Cardiac fibroblast (primary cell): ENCODE results near the gene CD81.

Experiments used
- DNase-seq, 2 donors: peaks; one replicate each; pipeline versions ENCODE4 v3.0.0 to v3.0.0-alpha.2; 2010; ENCODE audit warnings: low read depth in 2 of 2
- H3K4me3 ChIP-seq, 2 donors: replicated peaks in 1 of 2; 1 replicate in 1 of 2; 2 replicates in 1 of 2; pipeline ENCODE4 v1.5.1; 2011; ENCODE audit warnings: low read depth in 2 of 2, low read length in 2 of 2, mild to moderate bottlenecking in 2 of 2, moderate library complexity in 1 of 2
- TF ChIP-seq, protein P1 (sequence below): IDR thresholded peaks from one replicate; pipeline ENCODE4 v1.5.1; 2011; ENCODE audit warnings: low read depth, mild to moderate bottlenecking, low read length, inconsistent platforms

Gene CD81

GRCh38 chr11:2434506-2435255 is 57.6 kb downstream of the CD81 start:
- DNase-seq: no peak
- TF ChIP-seq, protein P1, sequence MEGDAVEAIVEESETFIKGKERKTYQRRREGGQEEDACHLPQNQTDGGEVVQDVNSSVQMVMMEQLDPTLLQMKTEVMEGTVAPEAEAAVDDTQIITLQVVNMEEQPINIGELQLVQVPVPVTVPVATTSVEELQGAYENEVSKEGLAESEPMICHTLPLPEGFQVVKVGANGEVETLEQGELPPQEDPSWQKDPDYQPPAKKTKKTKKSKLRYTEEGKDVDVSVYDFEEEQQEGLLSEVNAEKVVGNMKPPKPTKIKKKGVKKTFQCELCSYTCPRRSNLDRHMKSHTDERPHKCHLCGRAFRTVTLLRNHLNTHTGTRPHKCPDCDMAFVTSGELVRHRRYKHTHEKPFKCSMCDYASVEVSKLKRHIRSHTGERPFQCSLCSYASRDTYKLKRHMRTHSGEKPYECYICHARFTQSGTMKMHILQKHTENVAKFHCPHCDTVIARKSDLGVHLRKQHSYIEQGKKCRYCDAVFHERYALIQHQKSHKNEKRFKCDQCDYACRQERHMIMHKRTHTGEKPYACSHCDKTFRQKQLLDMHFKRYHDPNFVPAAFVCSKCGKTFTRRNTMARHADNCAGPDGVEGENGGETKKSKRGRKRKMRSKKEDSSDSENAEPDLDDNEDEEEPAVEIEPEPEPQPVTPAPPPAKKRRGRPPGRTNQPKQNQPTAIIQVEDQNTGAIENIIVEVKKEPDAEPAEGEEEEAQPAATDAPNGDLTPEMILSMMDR: no peak
- H3K4me3 ChIP-seq: no peak overlapping the region

- DNase-seq: no peak
- TF ChIP-seq, protein P1: no peak
- no peak overlapping the region for H3K4me3 ChIP-seq
These were observed 58.3 kb downstream of the CD81 start for GRCh38 chr11:2435288-2436012.

DNA sequence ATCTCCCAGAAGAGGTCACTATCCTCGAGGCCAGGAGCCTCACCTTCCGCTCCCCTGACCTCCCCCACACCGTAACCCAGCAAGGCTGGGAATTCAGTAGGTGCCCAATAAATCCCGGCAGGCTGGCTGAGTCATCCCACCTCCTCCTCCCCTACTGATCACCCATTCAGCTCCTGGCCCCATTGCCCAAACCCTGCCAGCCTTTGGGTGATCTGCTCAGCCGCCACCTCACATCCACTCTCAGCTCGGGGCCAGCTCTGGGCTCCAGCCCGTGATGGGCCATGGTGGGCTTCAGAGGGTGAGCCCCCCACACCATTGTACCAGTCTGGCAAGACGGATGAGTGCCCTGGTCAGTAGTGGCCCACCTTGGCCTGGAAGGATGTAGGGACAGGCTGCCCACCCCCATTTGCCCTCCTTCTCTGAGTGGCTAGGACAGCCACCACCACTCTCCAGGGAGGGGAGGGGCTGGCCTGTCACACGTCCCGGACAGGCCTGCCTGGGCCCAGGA is 59.0 kb downstream of the CD81 start:
- H3K4me3 ChIP-seq: no peak overlapping the region
- TF ChIP-seq, protein P1: no peak
- no peak for DNase-seq

GRCh38 chr11:2436521-2437031 is 59.5 kb downstream of the CD81 start:
- no peak for DNase-seq
- TF ChIP-seq, protein P1: no peak
- H3K4me3 ChIP-seq: no peak overlapping the region

DNA sequence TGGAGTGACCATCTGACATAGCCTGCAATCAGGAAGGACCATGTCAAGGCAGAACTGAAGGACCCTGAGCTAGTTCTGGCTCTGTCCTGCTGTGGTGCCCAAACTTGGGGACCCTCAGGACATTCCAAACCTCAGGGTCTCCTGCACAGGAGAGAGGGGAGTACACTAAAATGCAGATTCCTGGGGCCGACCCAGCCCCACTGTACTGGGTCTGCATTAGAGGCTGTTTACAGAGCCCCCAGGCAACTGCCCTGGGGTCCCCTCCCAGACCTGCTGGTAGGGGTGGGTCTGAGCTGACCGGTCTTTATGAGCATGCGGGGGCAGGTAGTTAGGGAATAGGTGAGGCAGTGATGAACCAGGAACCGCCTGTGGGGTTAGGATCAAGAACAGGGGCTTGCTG is 60.4 kb downstream of the CD81 start:
- DNase-seq: no peak
- TF ChIP-seq, protein P1: no peak
- H3K4me3 ChIP-seq: no peak overlapping the region

GRCh38 chr11:2439820-2440219 is 62.7 kb downstream of the CD81 start:
- no peak for DNase-seq
- no peak overlapping the region for H3K4me3 ChIP-seq
- TF ChIP-seq, protein P1: no peak
